GM19328 (cell line): Measurements from ENCODE around the gene COMMD1.
"Not testable (repeated sequence)": the region's sequence is repeated elsewhere in the genome, so short reads cannot be mapped to it uniquely, and the experiment has no call there.

ENCODE experiments used
- ATAC-seq: cut with Tn5 transposase; IDR thresholded peaks from one replicate; pipeline ENCODE4 v1.9.1; 2021; ENCODE audit warnings: mild to moderate bottlenecking, moderate library complexity; ENCODE audit not compliant: unreplicated experiment

COMMD1 gene

DNA sequence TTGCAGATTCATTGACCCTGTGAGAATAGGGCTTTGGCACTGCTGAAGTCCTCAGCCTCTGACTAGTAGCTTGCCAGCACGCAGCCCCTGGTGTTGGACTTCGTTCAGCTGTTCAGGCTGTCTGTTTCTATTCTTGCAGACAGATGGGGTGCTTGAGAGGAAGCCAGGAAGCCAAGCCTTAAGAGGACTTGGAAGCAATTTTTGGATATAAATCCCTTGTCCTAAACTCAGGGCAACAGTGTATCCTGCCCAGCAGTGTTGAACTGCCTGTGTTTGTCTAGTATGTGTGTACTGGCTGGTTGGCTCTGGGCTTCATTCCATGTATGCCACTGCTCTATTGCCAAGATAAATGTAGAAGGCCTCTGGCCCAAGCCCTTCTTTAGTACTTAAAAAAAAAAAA lies 108.6 kb downstream of the COMMD1 start:
- no peak for ATAC-seq

DNA sequence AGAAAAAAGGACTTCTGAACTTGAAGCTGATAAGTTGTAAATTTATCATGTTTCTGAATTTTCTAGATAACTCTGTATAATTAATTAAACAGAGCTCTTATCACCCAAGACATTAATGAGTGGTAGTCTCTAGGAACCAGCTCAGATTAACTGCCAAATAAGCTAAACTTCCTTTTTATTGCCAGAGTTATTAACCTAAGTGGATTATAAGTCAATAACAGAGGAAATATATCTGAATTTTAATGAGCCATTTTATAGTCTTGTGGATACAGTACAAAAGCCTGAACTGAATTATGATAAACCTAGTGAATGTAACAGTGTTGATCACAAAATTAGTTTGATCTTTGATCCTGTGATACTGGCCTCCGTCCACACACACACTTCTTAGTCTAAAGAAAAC lies 111.5 kb downstream of the COMMD1 start:
- ATAC-seq, result no peak

DNA sequence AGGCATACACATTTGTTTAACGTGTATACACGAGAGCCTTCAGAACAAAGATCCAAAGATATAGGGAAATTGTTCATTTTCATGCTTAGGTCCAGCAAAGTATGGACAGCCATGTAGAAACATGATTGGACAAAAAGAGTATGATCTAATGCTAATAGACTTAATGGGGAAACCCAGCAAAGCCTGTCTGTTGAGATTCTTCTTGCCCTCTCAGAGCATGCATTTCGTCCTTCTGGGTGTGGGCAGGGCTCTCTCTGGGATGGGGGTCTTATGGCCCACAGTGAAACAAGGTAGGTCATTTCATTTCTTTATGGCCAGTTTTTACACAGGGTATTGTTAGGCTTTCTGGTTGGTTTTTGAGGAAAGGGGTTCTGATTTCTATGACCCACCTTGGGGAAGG lies 124.4 kb downstream of the COMMD1 start:
- no peak for ATAC-seq

DNA sequence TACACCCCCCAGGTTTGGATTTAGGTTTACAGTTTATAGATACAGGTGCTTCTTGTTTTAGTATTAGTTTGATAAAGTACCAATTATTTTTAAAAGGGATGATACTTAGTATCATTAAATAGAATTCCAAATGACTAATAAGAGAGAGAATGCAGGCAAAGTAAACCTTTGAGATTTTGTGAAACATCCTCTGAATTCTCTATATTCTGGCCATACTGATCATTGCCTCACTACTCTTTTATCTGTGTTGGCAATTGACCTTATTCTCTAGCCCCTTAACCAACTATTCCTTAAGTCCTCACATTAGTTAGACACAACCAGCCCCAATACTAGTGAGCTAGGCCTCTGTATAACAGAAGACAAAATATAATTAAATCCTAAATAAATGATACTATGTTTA lies 125.4 kb downstream of the COMMD1 start:
- ATAC-seq, result no peak

DNA sequence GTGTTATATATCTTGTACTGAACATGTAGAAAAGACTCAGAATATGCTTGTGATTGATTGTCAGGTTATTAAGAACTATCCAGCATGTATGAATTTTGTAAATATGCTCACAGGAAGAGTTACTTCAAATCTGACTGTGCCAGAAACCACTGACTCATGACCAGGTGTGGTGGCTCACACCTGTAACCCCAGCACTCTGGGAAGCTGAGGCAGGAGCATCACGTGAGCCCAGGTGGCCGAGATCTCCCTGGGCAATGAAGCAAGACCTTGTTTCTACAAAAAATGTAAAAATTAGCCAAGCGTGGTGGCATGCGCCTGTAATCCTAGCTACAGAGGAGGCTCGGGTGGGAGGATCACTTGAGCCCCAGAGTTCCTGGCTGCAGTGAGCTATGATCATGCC lies 126.6 kb downstream of the COMMD1 start:
- no peak for ATAC-seq

DNA sequence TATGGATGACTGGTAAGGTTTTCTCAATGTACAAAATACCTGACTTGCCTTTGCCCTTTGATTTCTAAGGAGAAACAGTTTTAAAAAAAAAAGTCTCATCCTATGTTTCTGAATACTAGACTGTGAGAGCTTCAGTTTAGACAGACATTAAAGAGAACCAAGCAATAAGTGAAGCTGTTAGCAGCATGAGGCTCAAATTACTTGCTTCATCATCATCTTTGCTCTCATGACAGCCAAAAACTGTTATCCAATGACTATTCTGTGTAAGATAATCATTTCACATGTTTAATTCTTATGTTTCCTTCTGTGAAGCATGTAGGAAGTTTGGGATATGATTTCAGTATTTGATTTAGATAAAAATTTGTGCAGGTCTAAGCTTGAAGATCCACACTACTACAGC lies 129.2 kb downstream of the COMMD1 start:
- ATAC-seq, result no peak

DNA sequence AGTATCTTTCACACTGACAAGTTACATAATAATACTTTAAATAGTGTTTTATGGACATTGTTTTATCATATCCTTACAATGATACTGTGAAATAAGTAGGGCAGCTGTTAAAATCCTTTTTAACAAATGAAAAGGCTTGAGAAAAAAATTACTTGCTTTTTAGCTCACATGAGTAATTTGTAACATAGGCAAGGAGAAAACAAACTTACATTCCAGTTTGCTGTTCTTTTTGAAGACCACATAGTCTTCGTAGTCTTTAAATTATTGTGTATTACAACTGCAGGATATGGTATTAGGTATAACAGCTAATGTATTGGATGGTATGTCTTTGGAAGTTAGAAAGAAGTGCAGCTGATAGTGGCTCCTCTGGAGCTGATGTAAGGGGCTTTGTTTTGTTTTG lies 130.8 kb downstream of the COMMD1 start:
- ATAC-seq, result no peak

DNA sequence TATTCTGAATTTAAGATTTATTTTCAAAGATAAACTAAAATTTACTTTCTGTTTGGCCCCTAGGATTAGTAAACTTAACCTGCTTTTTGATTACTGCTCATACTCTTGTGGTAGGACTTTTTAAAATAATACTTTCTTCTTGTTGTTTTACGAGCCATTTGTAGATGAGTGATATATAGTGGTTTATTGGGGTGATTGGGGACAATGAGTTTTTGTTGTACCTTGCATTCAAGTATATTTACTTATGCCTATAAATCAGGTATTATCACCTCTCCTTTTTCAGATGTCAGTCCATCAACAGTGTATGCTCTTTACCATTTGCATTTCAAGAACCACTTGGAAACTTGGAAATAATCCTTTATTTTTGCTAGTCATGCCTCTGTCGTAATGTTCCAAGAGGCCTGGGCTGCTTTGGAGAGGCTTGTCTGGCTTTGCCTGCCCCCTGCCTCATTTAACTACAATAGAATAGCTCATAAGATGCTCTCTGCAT lies 131.3 kb downstream of the COMMD1 start:
- ATAC-seq, result no peak

DNA sequence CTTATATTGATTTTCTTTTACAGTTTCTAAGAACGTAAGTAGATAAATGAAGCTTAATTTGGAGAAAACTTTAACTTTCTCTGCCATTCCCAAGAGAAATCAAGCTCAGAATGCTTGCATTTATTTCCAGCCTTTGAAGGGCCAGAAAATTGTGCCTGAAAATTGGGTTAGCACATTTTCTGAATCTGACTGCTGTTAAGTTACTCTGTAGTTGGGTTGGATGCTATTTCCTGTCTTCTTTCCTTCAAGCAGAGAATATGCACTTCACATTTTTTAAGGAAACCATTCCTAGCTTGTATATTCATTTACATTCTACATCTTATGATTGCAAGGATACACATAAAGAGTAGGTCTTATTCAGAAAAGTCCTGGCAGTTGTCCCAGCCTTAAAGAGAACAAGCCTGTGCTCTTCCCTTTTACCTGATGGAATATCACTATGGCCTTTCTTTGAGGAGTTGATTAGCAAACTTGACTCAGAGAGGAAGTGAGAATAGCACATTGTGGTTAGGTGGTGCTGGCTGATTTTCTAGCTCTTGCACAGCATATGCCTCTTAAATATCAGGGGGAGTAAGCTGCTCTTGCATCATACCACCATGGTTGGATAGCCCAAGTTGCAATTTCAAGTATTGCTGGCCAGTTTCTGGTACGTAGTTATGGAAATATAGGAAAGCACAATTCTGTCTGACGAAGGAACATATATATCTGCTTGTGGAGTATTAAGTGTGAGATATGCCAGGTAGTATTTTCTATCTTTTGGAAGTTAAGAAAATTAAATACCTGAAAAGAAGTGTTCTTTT lies 133.7 kb downstream of the COMMD1 start:
- ATAC-seq, result peak; percentile 99

DNA sequence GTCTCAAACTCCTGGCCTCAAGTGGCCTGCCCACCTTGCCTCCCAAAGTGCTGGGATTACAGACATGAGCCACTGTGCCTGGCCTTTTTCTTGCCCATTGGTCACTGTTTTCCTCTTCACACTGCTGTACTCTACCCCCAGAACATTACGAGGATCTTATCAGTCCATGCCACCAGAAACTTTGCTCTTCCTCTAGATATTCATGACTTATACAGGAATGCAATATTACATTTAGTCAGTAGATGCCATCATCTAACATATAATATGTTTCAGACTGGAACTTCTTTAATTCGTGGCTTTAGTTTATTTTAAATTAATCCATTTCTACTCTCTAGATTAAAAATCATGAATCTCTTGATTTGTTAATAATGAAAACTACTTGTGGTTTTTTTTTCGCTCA lies 135.5 kb downstream of the COMMD1 start:
- no peak for ATAC-seq

DNA sequence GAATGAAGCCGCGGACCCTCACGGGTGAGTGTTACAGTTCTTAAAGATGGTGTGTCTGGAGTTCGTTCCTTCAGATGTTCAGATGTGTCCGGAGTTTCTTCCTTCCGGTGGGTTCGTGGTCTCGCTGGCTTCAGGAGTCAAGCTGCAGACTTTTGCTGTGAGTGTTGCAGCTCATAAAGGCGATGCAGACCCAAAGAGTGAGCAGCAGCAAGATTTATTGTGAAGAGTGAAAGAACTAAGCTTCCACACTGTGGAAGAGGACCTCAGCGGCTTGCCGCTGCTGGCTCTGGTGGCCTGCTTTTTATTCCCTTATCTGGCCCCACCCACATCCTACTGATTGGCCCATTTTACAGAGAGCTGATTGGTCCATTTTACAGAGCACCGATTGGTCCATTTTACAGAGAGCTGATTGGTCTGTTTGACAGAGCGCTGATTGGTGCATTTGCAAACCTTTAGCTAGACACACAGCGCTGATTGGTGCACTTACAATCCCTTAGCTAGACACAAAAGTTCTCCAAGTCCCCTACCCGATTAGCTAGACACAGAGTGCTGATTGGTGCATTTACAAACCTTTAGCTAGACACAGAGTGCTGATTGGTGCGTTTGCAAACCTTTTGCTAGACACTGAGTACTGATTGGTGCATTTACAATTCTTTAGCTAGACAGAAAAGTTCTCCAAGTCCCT lies 136.4 kb downstream of the COMMD1 start:
- ATAC-seq, result not testable (repeated sequence)

DNA sequence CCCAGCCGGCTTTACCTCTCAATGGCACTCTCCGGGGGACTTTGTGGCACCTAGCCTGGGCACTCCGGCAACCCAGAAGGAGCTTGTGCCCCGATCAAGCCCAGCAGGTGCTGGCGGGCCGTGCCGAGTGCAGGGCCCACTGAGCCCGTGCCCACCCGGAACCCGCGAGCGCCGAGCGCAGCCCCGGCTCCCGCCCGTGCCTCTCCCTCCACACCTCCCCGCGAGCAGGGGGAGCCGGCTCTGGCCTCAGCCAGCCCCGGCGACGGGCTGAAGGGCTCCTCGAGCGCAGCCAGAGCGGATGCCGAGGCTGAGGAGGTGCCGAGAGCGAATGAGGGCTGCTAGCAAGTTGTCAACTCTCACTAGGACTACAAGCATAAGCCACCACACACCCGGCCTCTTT lies 136.9 kb downstream of the COMMD1 start:
- ATAC-seq, result no peak

DNA sequence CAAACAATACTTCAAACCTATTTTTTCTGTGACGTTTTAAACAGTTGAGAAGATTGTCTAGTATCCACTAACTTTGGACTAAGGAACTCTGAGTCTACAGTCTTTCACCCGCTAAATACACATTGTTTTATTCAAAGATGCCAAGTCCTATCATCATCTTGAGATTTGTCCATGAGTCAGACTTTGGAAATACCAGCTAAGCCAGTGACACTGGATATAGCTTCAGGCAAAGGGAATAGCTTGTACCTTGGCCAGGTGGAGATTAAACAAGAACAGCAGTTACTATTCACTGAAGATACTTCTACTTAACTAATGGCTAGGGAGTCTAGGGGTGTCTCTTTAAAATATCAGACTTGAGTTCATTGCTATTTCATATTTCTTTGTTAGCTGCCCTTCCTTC lies 137.5 kb downstream of the COMMD1 start:
- ATAC-seq, result no peak

DNA sequence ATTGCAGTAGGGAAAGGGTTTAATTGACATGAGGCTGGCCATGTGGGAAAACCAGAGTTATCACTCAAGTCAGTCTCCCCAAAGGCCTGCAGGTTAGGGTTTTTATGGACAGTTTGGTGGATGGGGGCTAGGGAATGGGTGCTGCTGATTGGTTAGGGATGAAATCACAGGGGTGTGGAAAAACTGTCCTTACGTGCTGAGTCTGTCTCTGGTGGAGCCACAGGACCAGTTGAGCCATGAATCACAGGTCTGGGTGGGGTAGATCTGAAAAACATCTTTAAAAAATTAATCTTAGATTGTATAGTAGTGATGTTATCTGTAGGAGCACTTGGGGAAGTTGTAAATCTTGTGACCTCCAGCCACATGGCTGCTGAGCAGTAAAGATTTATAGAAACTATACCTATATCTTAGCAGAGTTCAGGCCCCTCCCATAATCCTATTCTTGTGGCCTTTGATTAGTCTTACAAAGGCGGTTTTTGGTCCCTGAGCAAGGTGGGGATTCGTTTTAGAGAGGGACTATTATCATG lies 139.6 kb downstream of the COMMD1 start:
- no peak for ATAC-seq

DNA sequence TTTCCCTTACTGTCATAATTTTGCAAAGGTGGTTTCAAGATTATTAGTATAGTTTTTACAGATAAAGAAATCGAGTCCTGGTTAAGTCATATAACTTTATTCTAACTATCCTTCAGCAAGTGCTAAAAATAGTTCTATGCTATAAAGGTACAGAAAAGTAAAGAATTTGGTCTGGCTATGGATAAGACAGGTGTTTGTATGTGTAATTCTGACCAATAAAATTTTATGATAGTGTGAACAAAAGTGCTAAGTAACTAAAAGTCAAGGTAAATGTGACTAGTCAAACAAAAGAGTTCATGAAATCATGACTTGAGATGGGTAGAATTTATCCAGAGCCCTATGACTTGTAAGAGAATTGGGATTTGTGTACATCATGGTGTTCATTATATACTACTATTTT lies 140.7 kb downstream of the COMMD1 start:
- no peak for ATAC-seq

DNA sequence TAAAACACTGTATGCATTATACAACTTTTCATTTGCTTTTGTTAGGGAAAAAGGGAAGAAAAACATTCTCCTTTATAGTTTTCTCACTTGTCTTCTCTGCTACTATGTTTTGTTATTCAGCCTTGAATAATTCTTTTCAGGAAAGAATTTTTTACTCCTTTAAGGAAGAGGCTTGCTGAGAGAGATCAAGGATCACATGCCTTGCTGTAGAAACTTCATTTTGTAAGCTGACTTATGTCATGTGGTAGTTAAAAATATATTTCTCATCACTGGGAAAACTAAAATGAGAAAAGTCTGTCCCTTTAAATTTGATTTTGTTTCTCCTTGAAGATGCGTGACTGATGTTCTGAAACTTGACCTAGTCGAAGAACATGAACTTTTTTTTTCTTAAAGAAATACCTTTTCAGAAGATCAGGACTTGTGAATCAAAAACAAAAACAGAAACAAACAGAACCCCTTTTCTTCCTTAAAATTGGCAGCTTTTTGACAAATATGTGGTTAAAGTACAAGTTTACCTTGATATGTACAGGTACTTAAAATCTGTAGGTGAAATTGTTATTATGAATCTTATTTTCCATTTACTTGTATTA lies 145.1 kb downstream of the COMMD1 start:
- ATAC-seq, result no peak

DNA sequence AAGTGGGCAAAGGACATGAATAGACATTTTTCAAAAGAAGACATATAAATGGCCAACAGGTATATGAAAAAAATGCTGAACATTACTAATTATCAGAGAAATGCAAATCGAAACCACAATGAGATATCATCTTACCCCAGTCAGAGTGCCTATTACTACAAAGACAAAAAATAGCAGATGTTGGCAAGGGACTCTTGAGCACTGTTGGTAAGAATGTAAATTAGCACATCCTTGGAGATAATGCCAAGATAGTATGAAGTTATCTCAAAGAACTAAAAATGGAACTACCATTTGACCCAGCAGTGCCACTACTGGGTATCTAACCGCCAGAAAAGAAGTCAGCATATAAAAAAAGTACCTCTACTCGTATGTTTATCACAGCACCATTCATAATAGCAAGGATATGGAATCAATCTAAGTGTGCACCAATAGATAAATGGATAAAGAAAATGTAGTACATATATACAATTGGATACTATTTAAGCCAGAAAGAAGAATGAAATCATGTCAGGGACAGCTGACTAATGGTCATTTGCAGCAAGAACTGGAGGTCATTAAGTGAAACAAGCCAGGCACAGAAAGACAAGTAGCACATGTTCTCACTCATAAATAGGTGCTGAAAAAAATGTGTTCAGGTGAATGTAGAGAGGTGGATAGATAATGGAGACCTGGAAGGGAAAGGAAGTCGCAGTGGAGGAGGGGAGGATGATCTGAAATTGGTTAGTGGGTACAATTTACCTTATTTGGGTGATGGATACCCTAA lies 148.7 kb downstream of the COMMD1 start:
- no peak for ATAC-seq

DNA sequence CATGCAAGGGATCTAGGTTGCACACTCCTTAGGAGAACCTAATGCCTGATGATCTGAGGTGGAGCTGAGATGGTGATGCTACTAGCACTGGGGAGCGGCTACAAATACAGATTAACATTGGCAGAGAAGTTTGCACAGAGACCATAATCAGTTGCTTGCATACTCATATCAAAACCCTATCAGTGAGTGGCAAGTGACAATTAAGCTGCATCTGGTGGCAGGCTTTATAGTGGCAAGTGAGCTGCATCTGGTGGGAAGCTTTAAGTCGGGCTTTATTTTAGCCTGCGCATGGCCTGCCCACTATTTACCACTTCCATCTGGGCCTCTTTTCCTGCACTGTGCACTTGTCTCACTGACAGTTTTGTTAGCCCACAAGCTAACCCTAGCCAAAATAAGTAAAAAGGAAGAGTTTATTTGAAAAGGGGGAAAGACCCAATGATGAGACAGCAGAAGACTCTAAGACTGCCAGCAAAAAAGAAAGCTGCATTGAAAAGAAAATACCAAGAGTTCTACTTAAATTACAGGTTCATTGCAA lies 149.5 kb downstream of the COMMD1 start:
- ATAC-seq, result no peak

DNA sequence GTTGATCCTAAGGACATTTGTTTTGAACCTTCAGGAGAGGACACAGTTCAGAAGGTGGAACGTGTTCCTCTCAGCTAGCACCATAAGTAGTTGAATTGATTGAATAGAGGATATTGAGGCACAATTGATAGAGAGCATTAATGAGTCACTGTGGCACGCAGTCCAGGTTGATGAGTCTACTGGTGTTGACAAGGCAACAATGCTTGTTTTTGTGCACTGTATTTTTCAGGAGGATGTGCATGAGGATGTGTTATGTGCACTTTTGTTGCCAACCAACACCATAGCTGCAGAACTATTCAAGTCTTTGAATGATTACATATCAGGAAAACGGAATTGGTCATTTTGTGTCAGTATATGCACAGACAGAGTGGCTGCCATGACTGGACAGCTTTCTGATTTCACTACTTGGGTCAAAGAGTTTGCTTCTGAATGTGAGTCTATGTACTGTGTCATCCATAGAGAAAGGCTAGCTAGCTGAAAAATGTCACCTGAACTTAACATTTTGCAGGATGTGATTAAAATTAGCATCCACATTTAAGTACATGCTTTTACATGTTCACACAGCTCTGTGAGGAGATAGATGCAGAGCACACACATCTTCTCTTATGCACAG lies 150.4 kb downstream of the COMMD1 start:
- no peak for ATAC-seq

DNA sequence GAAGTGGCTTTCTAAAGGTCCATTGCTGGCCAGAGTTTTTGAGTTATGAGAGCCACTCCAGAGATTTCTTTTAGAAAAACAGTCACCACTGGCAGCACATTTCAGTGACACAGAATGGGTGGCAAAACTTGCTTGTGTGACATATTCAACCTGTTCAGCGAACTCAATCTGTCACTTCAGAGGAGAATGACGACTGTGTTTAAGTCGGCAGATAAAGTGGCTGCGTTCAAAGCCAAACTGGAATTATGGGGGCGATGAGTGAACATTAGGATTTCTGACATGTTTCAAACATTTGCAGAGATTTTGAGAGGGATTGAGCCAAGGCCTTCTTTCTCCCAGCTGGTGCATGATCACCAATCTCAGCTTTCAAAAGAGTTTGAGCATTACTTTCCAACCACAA lies 150.9 kb downstream of the COMMD1 start:
- ATAC-seq, result no peak
